Tibial nerve (tissue), 4 donors: ENCODE results near the gene VCX3A. TPM values are rescaled to one million over a fixed set of nuclear protein-coding genes. Genes with fewer than 3 reads are reported as not detected.

ENCODE experiments used
- DNase-seq, 2 donors: peaks; one replicate each; pipeline ENCODE4 v3.0.0-alpha.2; 2019; ENCODE audit warnings: low spot score in 2 of 2
- H3K27ac ChIP-seq, 4 donors: fragments of 200-600 bp; sonication (generic) in 3 of 4; one replicate each; pipeline ENCODE4 v1.5.1; 2017 to 2019; ENCODE audit warnings: mild to moderate bottlenecking in 1 of 4
- H3K27me3 ChIP-seq, 2 donors: fragments of 200-600 bp; sonication (generic) in 1 of 2; one replicate each; pipeline versions ENCODE4 v1.5.1 to v1.6.0; 2017 to 2019
- H3K36me3 ChIP-seq, 3 donors: fragments of 200-600 bp; sonication (generic); one replicate each; pipeline ENCODE4 v1.5.1; 2018 to 2019
- H3K4me1 ChIP-seq, 4 donors: fragments of 200-600 bp; sonication (generic) in 3 of 4; one replicate each; pipeline ENCODE4 v1.5.1; 2017 to 2019
- H3K4me3 ChIP-seq, 4 donors: fragments of 200-600 bp; sonication (generic) in 3 of 4; one replicate each; pipeline ENCODE4 v1.5.1; 2017 to 2019; ENCODE audit warnings: mild to moderate bottlenecking in 1 of 4, moderate library complexity in 1 of 4
- H3K9me3 ChIP-seq, 4 donors: fragments of 200-600 bp; sonication (generic) in 3 of 4; one replicate each; pipeline ENCODE4 v1.5.1; 2017 to 2019
- EP300 ChIP-seq, 2 donors: sonication (generic); formaldehyde crosslinking; IDR thresholded peaks; one replicate each; pipeline ENCODE4 v1.6.1; 2017; ENCODE audit warnings: antibody characterized with exemption in 2 of 2, mild to moderate bottlenecking in 1 of 2
- POLR2A ChIP-seq, 2 donors: fragments of 450-650 bp; IDR thresholded peaks; one replicate each; pipeline ENCODE4 v1.6.1; 2017; ENCODE audit warnings: antibody characterized with exemption in 2 of 2, mild to moderate bottlenecking in 2 of 2, moderate library complexity in 2 of 2
- WGBS, 2 donors: methylation state at CpG; one replicate each; pipeline ENCODE4 v1.1.5; 2018; 5-methylcytosine and 5-hydroxymethylcytosine counted together
- total RNA-seq, 4 donors: library from RNA; depleted of rRNA; stranded (reverse); fragments of >200 nt; gene quantifications; one replicate each; pipeline ENCODE4 v1.1.0, GENCODE V29; 2016
- TF ChIP-seq, protein P1 (sequence below), 5 experiments: fragments of 200-600 bp in 3 of 5; fragments of 450-650 bp in 2 of 5; sonication (generic) in 3 of 5; IDR thresholded peaks; one replicate each; pipeline ENCODE4 v1.5.1; 2016 to 2019; ENCODE audit warnings: antibody characterized with exemption in 5 of 5, mild to moderate bottlenecking in 3 of 5, moderate library complexity in 2 of 5

The VCX3A gene
- total RNA-seq, 4 donors from 2014 or later = not detected

- H3K36me3 ChIP-seq = no peaks in the 10 kb centered on the region
- H3K27ac ChIP-seq = no peak overlapping the region
- no peak overlapping the region for H3K4me3 ChIP-seq
- 88 to 100% methylated on average over 5 of the region's 5 CpGs for WGBS, 2 donors
- no peaks in the 10 kb centered on the region for H3K27me3 ChIP-seq
- TF ChIP-seq, protein P1, sequence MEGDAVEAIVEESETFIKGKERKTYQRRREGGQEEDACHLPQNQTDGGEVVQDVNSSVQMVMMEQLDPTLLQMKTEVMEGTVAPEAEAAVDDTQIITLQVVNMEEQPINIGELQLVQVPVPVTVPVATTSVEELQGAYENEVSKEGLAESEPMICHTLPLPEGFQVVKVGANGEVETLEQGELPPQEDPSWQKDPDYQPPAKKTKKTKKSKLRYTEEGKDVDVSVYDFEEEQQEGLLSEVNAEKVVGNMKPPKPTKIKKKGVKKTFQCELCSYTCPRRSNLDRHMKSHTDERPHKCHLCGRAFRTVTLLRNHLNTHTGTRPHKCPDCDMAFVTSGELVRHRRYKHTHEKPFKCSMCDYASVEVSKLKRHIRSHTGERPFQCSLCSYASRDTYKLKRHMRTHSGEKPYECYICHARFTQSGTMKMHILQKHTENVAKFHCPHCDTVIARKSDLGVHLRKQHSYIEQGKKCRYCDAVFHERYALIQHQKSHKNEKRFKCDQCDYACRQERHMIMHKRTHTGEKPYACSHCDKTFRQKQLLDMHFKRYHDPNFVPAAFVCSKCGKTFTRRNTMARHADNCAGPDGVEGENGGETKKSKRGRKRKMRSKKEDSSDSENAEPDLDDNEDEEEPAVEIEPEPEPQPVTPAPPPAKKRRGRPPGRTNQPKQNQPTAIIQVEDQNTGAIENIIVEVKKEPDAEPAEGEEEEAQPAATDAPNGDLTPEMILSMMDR (IDR thresholded peaks at IDR 0.05) = no peak
- TF ChIP-seq POLR2A (IDR thresholded peaks at IDR 0.05) (no peak), EP300 (IDR thresholded peaks at IDR 0.05) (no peak)
- H3K9me3 ChIP-seq = no peaks in the 10 kb centered on the region
- DNase-seq = no peak
- H3K4me1 ChIP-seq = no peaks in the 10 kb centered on the region
Observed at GRCh38 chrX:6545712-6546111, 10.8 kb upstream of the VCX3A start.

- no peak overlapping the region for H3K27ac ChIP-seq
- no peak for DNase-seq
- WGBS, 2 donors = 42 to 43% methylated on average over 3 of the region's 3 CpGs
- no peaks in the 10 kb centered on the region for H3K9me3 ChIP-seq
- no peaks in the 10 kb centered on the region for H3K4me1 ChIP-seq
- TF ChIP-seq, protein P1 (IDR thresholded peaks at IDR 0.05) = no peak
- TF ChIP-seq EP300 (IDR thresholded peaks at IDR 0.05) (no peak), POLR2A (IDR thresholded peaks at IDR 0.05) (no peak)
- no peak overlapping the region for H3K4me3 ChIP-seq
- H3K27me3 ChIP-seq = no peaks in the 10 kb centered on the region
- H3K36me3 ChIP-seq = no peaks in the 10 kb centered on the region
Observed at GRCh38 chrX:6526564-6527136, 8.3 kb downstream of the VCX3A start.

DNA sequence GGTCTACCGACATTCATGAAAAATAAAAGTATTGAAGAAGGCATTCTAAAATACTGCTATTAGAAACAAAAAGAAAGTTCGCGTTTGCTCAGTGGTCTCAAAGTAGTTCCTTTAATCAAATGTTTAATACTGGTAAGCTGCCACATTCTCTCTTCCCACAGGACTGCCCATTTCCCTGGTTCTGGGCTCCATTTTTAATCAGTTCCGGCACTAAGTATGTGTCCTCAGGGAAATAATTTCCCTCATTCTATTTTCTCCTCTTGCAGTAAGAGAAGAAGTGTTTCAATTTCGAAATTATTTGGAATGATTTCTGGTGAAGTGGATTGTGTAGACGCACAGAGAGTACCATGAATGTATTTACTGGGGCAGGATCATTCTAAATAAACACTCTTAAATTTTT, 17.5 kb downstream of the VCX3A start:
- no peak for DNase-seq
- no peaks in the 10 kb centered on the region for H3K4me1 ChIP-seq
- H3K4me3 ChIP-seq = no peak overlapping the region
- no peak overlapping the region for H3K27ac ChIP-seq
- WGBS, 2 donors = 90 to 93% methylated on average over 6 of the region's 6 CpGs
- no peaks in the 10 kb centered on the region for H3K36me3 ChIP-seq
- TF ChIP-seq EP300 (IDR thresholded peaks at IDR 0.05) (no peak), POLR2A (IDR thresholded peaks at IDR 0.05) (no peak)
- TF ChIP-seq, protein P1 (IDR thresholded peaks at IDR 0.05) = no peak
- H3K9me3 ChIP-seq = no peaks in the 10 kb centered on the region
- H3K27me3 ChIP-seq = no peaks in the 10 kb centered on the region

DNA sequence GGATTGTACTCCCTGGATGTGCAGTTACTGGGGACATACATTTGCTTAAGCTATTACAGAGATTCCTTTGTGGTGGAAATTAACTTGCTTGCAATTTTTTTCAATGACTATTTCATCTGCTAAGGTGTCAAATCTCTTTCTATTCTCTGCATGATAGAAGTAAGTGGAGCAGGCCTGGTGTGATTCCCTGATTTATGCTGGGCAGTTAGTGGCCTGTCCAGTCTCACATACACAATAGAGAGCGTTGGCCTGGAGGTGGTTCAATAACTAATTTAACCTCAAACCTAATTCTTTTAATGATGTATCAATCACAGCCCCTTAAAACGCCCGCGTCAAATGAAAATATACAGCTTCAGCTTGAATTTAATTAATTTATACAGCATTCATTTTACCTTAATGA, 28.5 kb downstream of the VCX3A start:
- no peak overlapping the region for H3K4me3 ChIP-seq
- H3K9me3 ChIP-seq = no peaks in the 10 kb centered on the region
- no peak for TF ChIP-seq POLR2A (IDR thresholded peaks at IDR 0.05)
- TF ChIP-seq, protein P1 (IDR thresholded peaks at IDR 0.05) = no peak
- TF ChIP-seq EP300 (IDR thresholded peaks at IDR 0.05) = no peak
- no peak for DNase-seq
- 89 to 92% methylated on average over 4 of the region's 4 CpGs for WGBS, 2 donors
- H3K27me3 ChIP-seq = no peaks in the 10 kb centered on the region
- no peaks in the 10 kb centered on the region for H3K36me3 ChIP-seq
- no peaks in the 10 kb centered on the region for H3K4me1 ChIP-seq
- H3K27ac ChIP-seq = no peak overlapping the region

DNA sequence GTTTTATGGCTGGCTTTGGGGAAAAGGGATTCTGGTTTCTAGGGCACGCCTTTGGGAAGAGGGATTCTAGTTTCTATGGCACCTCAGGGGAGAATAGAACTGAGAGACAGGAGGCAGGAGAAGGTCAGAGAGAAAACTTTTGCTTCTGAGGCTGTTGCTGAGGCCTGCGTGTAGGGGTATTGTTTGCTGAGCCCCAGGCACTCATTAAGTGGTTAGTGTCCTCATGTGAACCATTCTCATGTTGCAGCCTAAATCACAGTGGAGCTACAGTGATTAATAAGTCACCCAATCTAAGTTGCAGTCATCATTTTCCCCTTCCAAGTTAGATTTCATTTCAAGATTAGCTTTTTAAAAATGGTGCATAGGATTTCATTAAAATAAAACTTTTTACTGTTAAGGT, 29.0 kb downstream of the VCX3A start:
- no peaks in the 10 kb centered on the region for H3K4me1 ChIP-seq
- TF ChIP-seq EP300 (IDR thresholded peaks at IDR 0.05) (no peak), POLR2A (IDR thresholded peaks at IDR 0.05) (no peak)
- TF ChIP-seq, protein P1 (IDR thresholded peaks at IDR 0.05) = no peak
- DNase-seq = no peak
- no peak overlapping the region for H3K27ac ChIP-seq
- no peaks in the 10 kb centered on the region for H3K27me3 ChIP-seq
- H3K9me3 ChIP-seq = no peaks in the 10 kb centered on the region
- 35 to 54% methylated on average over 2 of the region's 2 CpGs for WGBS, 2 donors
- no peak overlapping the region for H3K4me3 ChIP-seq
- no peaks in the 10 kb centered on the region for H3K36me3 ChIP-seq
